Fibroblast of mammary gland (primary cell): ENCODE measurements around the gene FEZF2.

Experiments
- DNase-seq: peaks from one replicate; pipeline ENCODE4 v3.0.0-alpha.2; 2010; ENCODE audit warnings: low read depth
- H3K4me3 ChIP-seq: 2 replicates; pipeline ENCODE4 v1.5.1; 2011; ENCODE audit warnings: low read depth, mild to moderate bottlenecking, low read length, moderate library complexity; ENCODE audit not compliant: control insufficient read depth
- CTCF ChIP-seq: conservative IDR thresholded peaks from 2 replicates; pipeline ENCODE4 v1.5.1; 2011; ENCODE audit warnings: low read depth, low read length, inconsistent platforms; ENCODE audit not compliant: control insufficient read depth, insufficient read depth

Gene FEZF2

GRCh38 chr3:62405566-62405965 is 32.2 kb upstream of the FEZF2 start:
- no peak for TF ChIP-seq CTCF
- no peak overlapping the region for H3K4me3 ChIP-seq
- no peak for DNase-seq

GRCh38 chr3:62405135-62405534 is 31.8 kb upstream of the FEZF2 start:
- H3K4me3 ChIP-seq: no peak overlapping the region
- no peak for TF ChIP-seq CTCF
- DNase-seq: no peak

- no peak for DNase-seq
- TF ChIP-seq CTCF: no peak
- H3K4me3 ChIP-seq: no peak overlapping the region
Observed at GRCh38 chr3:62404321-62404720, 31.0 kb upstream of the FEZF2 start.

GRCh38 chr3:62403765-62404164 is 30.4 kb upstream of the FEZF2 start:
- no peak for TF ChIP-seq CTCF

GRCh38 chr3:62392626-62393292 is 19.4 kb upstream of the FEZF2 start:
- DNase-seq: no peak
- no peak overlapping the region for H3K4me3 ChIP-seq
- no peak for TF ChIP-seq CTCF

More at GRCh38 chr3:62403765-62404164, 30.4 kb upstream of the FEZF2 start:
- DNase-seq: no peak
- H3K4me3 ChIP-seq: no peak overlapping the region

- TF ChIP-seq CTCF: no peak
- no peak for DNase-seq
Observed at GRCh38 chr3:62387251-62387650, 13.9 kb upstream of the FEZF2 start.

GRCh38 chr3:62379321-62379798 is 6.0 kb upstream of the FEZF2 start:
- no peak for DNase-seq
- H3K4me3 ChIP-seq: no peak overlapping the region
- no peak for TF ChIP-seq CTCF

More at GRCh38 chr3:62387251-62387650, 13.9 kb upstream of the FEZF2 start:
- H3K4me3 ChIP-seq: no peak overlapping the region
